Peyer's patch (tissue), 4 donors: Measurements from ENCODE around the gene DOCK1.

ENCODE experiments used
- POLR2A ChIP-seq, 2 donors: fragments of 450-650 bp; IDR thresholded peaks; one replicate each; pipeline ENCODE4 v1.5.1; 2017; ENCODE audit warnings: antibody characterized with exemption in 2 of 2, mild to moderate bottlenecking in 2 of 2, moderate library complexity in 2 of 2
- TF ChIP-seq, protein P1 (sequence below), 6 experiments: fragments of 450-650 bp in 4 of 6; fragments of 200-600 bp in 2 of 6; sonication (generic) in 1 of 6; IDR thresholded peaks; one replicate each; pipeline ENCODE4 v1.5.1; 2017 to 2019; ENCODE audit warnings: antibody characterized with exemption in 6 of 6, mild to moderate bottlenecking in 3 of 6, moderate library complexity in 1 of 6

DNA sequence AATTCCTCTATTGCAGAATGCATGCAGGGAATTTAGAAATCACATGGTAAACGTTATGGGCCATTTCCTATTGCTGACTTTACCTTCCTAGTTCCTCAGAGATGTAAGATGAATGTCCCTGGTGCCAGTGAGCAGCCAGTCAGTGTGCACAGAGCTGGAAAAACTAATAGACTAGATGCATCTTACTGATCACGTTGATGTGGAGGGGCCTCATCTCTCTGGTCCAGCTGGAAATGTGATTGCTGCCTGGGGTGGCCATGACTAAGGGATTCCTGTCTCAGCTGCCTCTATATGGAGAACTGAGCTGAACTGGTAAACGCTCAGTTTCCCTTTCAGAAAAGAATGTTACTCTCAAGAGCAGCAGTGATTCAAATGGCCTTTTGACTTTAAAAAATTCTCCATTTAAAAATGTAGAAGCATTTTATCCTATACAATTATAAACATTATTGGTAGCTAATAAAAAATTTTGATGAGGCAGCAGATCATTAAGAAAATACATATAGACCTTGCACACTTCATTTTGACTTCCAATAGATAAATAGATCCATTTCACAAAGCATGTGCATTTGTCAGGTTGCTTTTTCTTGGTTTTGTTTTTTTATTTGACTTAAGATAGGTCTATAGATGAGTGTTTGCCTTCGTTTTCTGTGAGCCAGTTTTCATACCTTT lies 371.7 kb downstream of the DOCK1 start:
- TF ChIP-seq, protein P1, sequence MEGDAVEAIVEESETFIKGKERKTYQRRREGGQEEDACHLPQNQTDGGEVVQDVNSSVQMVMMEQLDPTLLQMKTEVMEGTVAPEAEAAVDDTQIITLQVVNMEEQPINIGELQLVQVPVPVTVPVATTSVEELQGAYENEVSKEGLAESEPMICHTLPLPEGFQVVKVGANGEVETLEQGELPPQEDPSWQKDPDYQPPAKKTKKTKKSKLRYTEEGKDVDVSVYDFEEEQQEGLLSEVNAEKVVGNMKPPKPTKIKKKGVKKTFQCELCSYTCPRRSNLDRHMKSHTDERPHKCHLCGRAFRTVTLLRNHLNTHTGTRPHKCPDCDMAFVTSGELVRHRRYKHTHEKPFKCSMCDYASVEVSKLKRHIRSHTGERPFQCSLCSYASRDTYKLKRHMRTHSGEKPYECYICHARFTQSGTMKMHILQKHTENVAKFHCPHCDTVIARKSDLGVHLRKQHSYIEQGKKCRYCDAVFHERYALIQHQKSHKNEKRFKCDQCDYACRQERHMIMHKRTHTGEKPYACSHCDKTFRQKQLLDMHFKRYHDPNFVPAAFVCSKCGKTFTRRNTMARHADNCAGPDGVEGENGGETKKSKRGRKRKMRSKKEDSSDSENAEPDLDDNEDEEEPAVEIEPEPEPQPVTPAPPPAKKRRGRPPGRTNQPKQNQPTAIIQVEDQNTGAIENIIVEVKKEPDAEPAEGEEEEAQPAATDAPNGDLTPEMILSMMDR (IDR thresholded peaks at IDR 0.05) = no peak
- no peak for TF ChIP-seq POLR2A (IDR thresholded peaks at IDR 0.05)
